Neural cell (in vitro differentiated cells): ENCODE data around the gene CADM4. TPM values are rescaled to one million over a fixed set of nuclear protein-coding genes. Genes with fewer than 3 reads are reported as not detected.
A peak's percentile ranks its signal among the peaks of the same experiment; 100 is the strongest.

Source experiments
- H2AFZ ChIP-seq: fragments of 200-600, 300-800 bp; sonication (generic), shearing (Covaris generic); 2 replicates; pipeline ENCODE4 v1.6.0; 2014; ENCODE audit warnings: low read depth, mild to moderate bottlenecking, antibody characterized with exemption, low read length, moderate library complexity
- H3F3A ChIP-seq: fragments of 200-600 bp; shearing (Covaris generic); 2 replicates; pipeline ENCODE4 v1.6.1; 2016; ENCODE audit warnings: mild to moderate bottlenecking, moderate library complexity, mixed read lengths, antibody characterized with exemption, low read length; ENCODE audit not compliant: insufficient read depth, poor library complexity, severe bottlenecking
- H3K27ac ChIP-seq: fragments of 200-600, 300-800 bp; sonication (generic), shearing (Covaris generic); 2 replicates; pipeline ENCODE4 v1.5.1; 2014; ENCODE audit warnings: mild to moderate bottlenecking, low read length, moderate library complexity
- H3K27me3 ChIP-seq: fragments of 300-800, 200-600 bp; sonication (generic), shearing (Covaris generic); 2 replicates; pipeline ENCODE4 v1.6.0; 2014; ENCODE audit warnings: mild to moderate bottlenecking, low read depth, low read length, moderate library complexity; ENCODE audit not compliant: insufficient read depth
- H3K36me3 ChIP-seq: fragments of 300-800, 200-600 bp; sonication (generic), shearing (Covaris generic); 2 replicates; pipeline ENCODE4 v1.5.1; 2014; ENCODE audit warnings: mild to moderate bottlenecking, antibody characterized with exemption, low read length, moderate library complexity; ENCODE audit not compliant: insufficient read depth
- H3K4me2 ChIP-seq: fragments of 300-800, 200-600 bp; sonication (generic), shearing (Covaris generic); 2 replicates; pipeline ENCODE4 v1.6.0; 2014; ENCODE audit warnings: mild to moderate bottlenecking, low read length
- H3K4me3 ChIP-seq: fragments of 300-800, 200-600 bp; sonication (generic), shearing (Covaris generic); 2 replicates; pipeline ENCODE4 v1.5.1; 2014; ENCODE audit warnings: mild to moderate bottlenecking, low read length, moderate library complexity
- H3K79me2 ChIP-seq: fragments of 200-600 bp; shearing (Covaris generic); replicated peaks from 2 replicates; pipeline ENCODE4 v1.6.0; 2014; ENCODE audit warnings: mild to moderate bottlenecking, low read length, moderate library complexity; ENCODE audit not compliant: insufficient read depth
- H3K9ac ChIP-seq: fragments of 300-800, 200-600 bp; sonication (generic), shearing (Covaris generic); 2 replicates; pipeline ENCODE4 v1.6.1; 2016; ENCODE audit warnings: mild to moderate bottlenecking, low read length, mixed read lengths
- H3K9me2 ChIP-seq: fragments of 200-600 bp; shearing (Covaris generic); 2 replicates; pipeline ENCODE4 v1.6.1; 2016; ENCODE audit warnings: mild to moderate bottlenecking, low read length, mixed read lengths; ENCODE audit not compliant: insufficient read depth
- H3K9me3 ChIP-seq: fragments of 200-600, 300-800 bp; sonication (generic), shearing (Covaris generic); 2 replicates; pipeline ENCODE4 v1.6.1; 2016; ENCODE audit warnings: mild to moderate bottlenecking, mixed run types, low read length, moderate library complexity, mixed read lengths
- H4K20me1 ChIP-seq: fragments of 200-600 bp; shearing (Covaris generic); 2 replicates; pipeline ENCODE4 v1.6.1; 2016; ENCODE audit warnings: mild to moderate bottlenecking, mixed run types; ENCODE audit not compliant: insufficient read depth
- EP300 ChIP-seq: fragments of 450-650 bp; conservative IDR thresholded peaks from 2 replicates; pipeline ENCODE4 v1.6.1; 2014; ENCODE audit warnings: antibody characterized with exemption, mild to moderate bottlenecking, moderate library complexity; ENCODE audit not compliant: poor library complexity, severe bottlenecking
- EZH2 ChIP-seq: fragments of 200-600, 300-800 bp; shearing (Covaris generic), sonication (generic); IDR thresholded peaks from 2 replicates; pipeline ENCODE4 v1.6.1; 2014; ENCODE audit warnings: antibody characterized with exemption, low read length, borderline replicate concordance, mild to moderate bottlenecking; ENCODE audit not compliant: insufficient read depth, poor library complexity, severe bottlenecking
- MXI1 ChIP-seq: fragments of 450-650 bp; conservative IDR thresholded peaks from 2 replicates; pipeline ENCODE4 v1.6.1; 2014; ENCODE audit warnings: antibody characterized with exemption, mild to moderate bottlenecking; ENCODE audit not compliant: poor library complexity, severe bottlenecking
- POLR2AphosphoS5 ChIP-seq: IDR thresholded peaks from 2 replicates; pipeline ENCODE4 v1.6.1; 2012
- RAD21 ChIP-seq: fragments of 450-650 bp; conservative IDR thresholded peaks from 2 replicates; pipeline ENCODE4 v1.6.1; 2014; ENCODE audit warnings: antibody characterized with exemption, mild to moderate bottlenecking, moderate library complexity
- SMC3 ChIP-seq: fragments of 450-650 bp; conservative IDR thresholded peaks from 2 replicates; pipeline ENCODE4 v1.6.1; 2014; ENCODE audit warnings: antibody characterized with exemption, mild to moderate bottlenecking, moderate library complexity; ENCODE audit not compliant: poor library complexity
- TAF1 ChIP-seq: IDR thresholded peaks from 2 replicates; pipeline ENCODE4 v1.6.1; 2012; ENCODE audit warnings: low read depth
- polyA plus RNA-seq: library from polyadenylated mRNA; depleted of rRNA; stranded (reverse); fragments of >200 nt; gene quantifications from 2 replicates; pipeline ENCODE4 v1.2.3, GENCODE V29; 2014
- TF ChIP-seq, protein P1 (sequence below): fragments of 450-650 bp; IDR thresholded peaks from 2 replicates; pipeline ENCODE4 v1.5.1; 2014; ENCODE audit warnings: antibody characterized with exemption, mild to moderate bottlenecking, moderate library complexity; ENCODE audit not compliant: poor library complexity, severe bottlenecking
- TF ChIP-seq, protein P2 (sequence below): IDR thresholded peaks from 2 replicates; pipeline ENCODE4 v1.6.1; 2012; ENCODE audit warnings: borderline replicate concordance

CADM4 gene
- polyA plus RNA-seq, 1 donor from 2014 or later: 211 TPM

DNA sequence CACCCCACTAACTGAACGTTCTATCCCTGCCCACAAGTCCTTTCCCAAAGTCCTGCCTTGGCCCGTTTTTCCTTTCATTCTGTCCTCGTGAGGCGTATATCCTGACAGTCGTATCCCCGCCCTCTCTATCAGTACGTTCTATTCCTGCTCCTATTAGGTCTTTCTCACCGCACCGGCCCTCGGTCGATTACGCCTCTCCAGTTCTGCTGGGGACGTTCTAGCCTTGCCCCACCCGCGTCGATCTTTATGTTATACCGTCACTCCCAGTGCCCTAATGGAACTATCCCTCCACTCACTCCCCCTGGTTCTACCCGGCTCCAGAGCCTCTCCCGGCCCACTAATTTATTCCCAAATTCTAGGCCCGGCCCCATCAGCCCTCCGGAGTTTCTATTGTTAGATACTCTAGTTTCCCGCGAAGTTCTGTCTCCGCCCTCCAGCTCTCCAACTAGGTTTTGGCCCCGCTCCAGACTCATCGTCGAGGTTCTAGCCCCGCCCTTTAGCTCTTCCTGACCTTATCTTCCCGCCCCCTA is 28.3 kb upstream of the CADM4 start:
- no peaks in the 10 kb centered on the region for H3K79me2 ChIP-seq
- peaks cover 42% of the 10 kb centered on the region for H3K27me3 ChIP-seq
- no peaks in the 10 kb centered on the region for H3K9me2 ChIP-seq
- H2AFZ ChIP-seq: no peak overlapping the region
- no peak overlapping the region for H3K4me2 ChIP-seq
- TF ChIP-seq POLR2AphosphoS5 (no peak), EP300 (no peak), TAF1 (no peak), SMC3 (no peak), RAD21 (no peak), MXI1 (no peak), EZH2 (no peak)
- TF ChIP-seq, protein P1, sequence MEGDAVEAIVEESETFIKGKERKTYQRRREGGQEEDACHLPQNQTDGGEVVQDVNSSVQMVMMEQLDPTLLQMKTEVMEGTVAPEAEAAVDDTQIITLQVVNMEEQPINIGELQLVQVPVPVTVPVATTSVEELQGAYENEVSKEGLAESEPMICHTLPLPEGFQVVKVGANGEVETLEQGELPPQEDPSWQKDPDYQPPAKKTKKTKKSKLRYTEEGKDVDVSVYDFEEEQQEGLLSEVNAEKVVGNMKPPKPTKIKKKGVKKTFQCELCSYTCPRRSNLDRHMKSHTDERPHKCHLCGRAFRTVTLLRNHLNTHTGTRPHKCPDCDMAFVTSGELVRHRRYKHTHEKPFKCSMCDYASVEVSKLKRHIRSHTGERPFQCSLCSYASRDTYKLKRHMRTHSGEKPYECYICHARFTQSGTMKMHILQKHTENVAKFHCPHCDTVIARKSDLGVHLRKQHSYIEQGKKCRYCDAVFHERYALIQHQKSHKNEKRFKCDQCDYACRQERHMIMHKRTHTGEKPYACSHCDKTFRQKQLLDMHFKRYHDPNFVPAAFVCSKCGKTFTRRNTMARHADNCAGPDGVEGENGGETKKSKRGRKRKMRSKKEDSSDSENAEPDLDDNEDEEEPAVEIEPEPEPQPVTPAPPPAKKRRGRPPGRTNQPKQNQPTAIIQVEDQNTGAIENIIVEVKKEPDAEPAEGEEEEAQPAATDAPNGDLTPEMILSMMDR: no peak
- TF ChIP-seq, protein P2, sequence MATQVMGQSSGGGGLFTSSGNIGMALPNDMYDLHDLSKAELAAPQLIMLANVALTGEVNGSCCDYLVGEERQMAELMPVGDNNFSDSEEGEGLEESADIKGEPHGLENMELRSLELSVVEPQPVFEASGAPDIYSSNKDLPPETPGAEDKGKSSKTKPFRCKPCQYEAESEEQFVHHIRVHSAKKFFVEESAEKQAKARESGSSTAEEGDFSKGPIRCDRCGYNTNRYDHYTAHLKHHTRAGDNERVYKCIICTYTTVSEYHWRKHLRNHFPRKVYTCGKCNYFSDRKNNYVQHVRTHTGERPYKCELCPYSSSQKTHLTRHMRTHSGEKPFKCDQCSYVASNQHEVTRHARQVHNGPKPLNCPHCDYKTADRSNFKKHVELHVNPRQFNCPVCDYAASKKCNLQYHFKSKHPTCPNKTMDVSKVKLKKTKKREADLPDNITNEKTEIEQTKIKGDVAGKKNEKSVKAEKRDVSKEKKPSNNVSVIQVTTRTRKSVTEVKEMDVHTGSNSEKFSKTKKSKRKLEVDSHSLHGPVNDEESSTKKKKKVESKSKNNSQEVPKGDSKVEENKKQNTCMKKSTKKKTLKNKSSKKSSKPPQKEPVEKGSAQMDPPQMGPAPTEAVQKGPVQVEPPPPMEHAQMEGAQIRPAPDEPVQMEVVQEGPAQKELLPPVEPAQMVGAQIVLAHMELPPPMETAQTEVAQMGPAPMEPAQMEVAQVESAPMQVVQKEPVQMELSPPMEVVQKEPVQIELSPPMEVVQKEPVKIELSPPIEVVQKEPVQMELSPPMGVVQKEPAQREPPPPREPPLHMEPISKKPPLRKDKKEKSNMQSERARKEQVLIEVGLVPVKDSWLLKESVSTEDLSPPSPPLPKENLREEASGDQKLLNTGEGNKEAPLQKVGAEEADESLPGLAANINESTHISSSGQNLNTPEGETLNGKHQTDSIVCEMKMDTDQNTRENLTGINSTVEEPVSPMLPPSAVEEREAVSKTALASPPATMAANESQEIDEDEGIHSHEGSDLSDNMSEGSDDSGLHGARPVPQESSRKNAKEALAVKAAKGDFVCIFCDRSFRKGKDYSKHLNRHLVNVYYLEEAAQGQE: no peak
- peak overlapping the region; percentile 65 for H3K4me3 ChIP-seq
- no peaks in the 10 kb centered on the region for H3F3A ChIP-seq
- H3K9me3 ChIP-seq: no peaks in the 10 kb centered on the region
- H3K9ac ChIP-seq: no peak overlapping the region
- H4K20me1 ChIP-seq: no peaks in the 10 kb centered on the region
- no peaks in the 10 kb centered on the region for H3K36me3 ChIP-seq
- no peak overlapping the region for H3K27ac ChIP-seq

DNA sequence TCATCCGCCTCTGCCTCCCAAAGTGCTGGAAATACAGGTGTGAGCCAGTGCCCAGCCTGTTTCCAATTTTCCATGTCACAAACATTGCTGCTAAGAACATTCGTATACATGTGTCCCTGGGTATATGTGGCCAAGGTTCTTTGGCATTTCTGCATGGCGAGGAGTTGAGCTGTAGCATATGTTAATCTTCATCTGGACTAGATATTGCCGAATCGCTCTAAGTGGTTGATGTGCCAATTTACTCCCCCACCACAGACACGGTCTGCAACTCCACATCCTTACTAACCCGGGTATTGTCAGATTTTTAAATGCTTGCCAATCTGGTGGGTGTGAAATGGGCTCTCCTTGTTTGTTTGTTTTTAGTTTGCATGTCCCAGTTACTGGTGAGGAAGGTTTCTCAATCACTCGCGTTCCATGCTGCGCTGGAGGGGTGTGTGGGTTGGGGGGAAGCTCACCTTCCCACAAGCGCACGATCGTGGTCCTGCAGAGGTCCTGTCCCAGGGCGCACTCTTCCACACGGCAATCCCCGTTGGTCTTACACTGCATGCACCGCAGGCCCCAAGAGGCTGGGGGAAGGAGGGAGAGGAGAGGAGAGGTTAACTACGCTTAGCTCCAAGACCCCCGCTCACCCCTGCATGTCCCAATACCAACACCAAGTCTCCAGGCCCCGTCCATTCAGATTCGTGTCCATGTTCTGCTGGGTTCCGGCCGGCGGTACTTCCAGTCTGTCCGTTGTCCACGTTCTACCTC is 27.7 kb upstream of the CADM4 start:
- TF ChIP-seq, protein P1: no peak
- TF ChIP-seq MXI1: no peak
- no peak for TF ChIP-seq EP300
- TF ChIP-seq, protein P2: no peak
- TF ChIP-seq RAD21: no peak
- TF ChIP-seq SMC3: no peak
- no peak for TF ChIP-seq TAF1
- TF ChIP-seq EZH2: no peak
- no peak for TF ChIP-seq POLR2AphosphoS5
- Histone ChIP-seq H3K27ac (no peak overlapping the region), H3F3A (no peaks in the 10 kb centered on the region), H3K9me3 (no peaks in the 10 kb centered on the region), H3K9me2 (no peaks in the 10 kb centered on the region), H3K79me2 (no peaks in the 10 kb centered on the region), H3K27me3 (peaks cover 42% of the 10 kb centered on the region), H3K36me3 (no peaks in the 10 kb centered on the region), H3K4me3 (peak overlapping the region; percentile 65), H3K4me2 (no peak overlapping the region), H2AFZ (no peak overlapping the region), H4K20me1 (no peaks in the 10 kb centered on the region), H3K9ac (no peak overlapping the region)
